ENCODE measurements around the gene ESYT2. TPM values are rescaled to one million over a fixed set of nuclear protein-coding genes. Genes with fewer than 3 reads are reported as not detected.

The ESYT2 gene
- total RNA-seq, 1 experiment from 2014 or later = 68.2 TPM

GRCh38 chr7:158850545-158851102 is 21.3 kb upstream of the ESYT2 start (continued):
- TF ChIP-seq FOSL1 (IDR thresholded peaks at IDR 0.05; ENCODE audit: low read depth) (no peak), SRF (IDR thresholded peaks at IDR 0.05; ENCODE audit: low read depth) (no peak)

- H3K79me2 ChIP-seq (ENCODE audit: insufficient read depth, low read length) = no peaks in the 10 kb centered on the region
- H3K9me3 ChIP-seq (ENCODE audit: control insufficient read depth in 1 of 2, insufficient read depth in 1 of 2, low read depth in 1 of 2, low read length in 2 of 2) = no peaks in the 10 kb centered on the region
- no peaks in the 10 kb centered on the region for H3K4me1 ChIP-seq (ENCODE audit: control insufficient read depth in 1 of 2, insufficient read depth in 2 of 2, low read length in 2 of 2)
- H3K9ac ChIP-seq (ENCODE audit: low read length) = no peak overlapping the region
- ChIA-PET POLR2A (interaction anchor here (1.8 kb wide), 1 partner anchor 20 kb away, joined by 4 read pairs; no protein-coding TSS in a partner anchor), RAD21 (ENCODE audit: low non-redundant PET in 1 of 2, low total read pairs in 2 of 2, uncharacterized antibody in 2 of 2, unreplicated experiment in 2 of 2) (no interaction called here), CTCF (no interaction called here)
- ATAC-seq = no peak
- H2AFZ ChIP-seq (ENCODE audit: low read depth, low read length, poor library complexity, severe bottlenecking) = no peak overlapping the region
- H3K27me3 ChIP-seq (ENCODE audit: insufficient read depth, low read length) = no peaks in the 10 kb centered on the region
- H3K36me3 ChIP-seq (ENCODE audit: control insufficient read depth in 1 of 2, insufficient read depth in 2 of 2, low read length in 2 of 2) = no peaks in the 10 kb centered on the region
- TF ChIP-seq TCF7L2 (IDR thresholded peaks at IDR 0.05; ENCODE audit: borderline replicate concordance, extremely low read depth, insufficient read depth, insufficient read length) (no peak), ELF1 (IDR thresholded peaks at IDR 0.05; ENCODE audit: borderline replicate concordance, low read depth) (no peak)
- DNase-seq (ENCODE audit: low read depth, low spot score) = no peak
- H3K27ac ChIP-seq (ENCODE audit: low read depth, low read length) = no peak overlapping the region
- no TSS peak for BruUV-seq (replicated peaks)
- no peak overlapping the region for H3K4me2 ChIP-seq (ENCODE audit: low read length)
- intact Hi-C loops (cut with micrococcal nuclease) = no loop called here
- no peak overlapping the region for H3K4me3 ChIP-seq (replicated peaks in 1 of 2; ENCODE audit: low read depth in 1 of 2, low read length in 2 of 2)
- H3K9me2 ChIP-seq (ENCODE audit: insufficient read depth) = no peaks in the 10 kb centered on the region
- H4K20me1 ChIP-seq (ENCODE audit: insufficient read depth) = no peaks in the 10 kb centered on the region
Measured at GRCh38 chr7:158849768-158850544, 20.6 kb upstream of the ESYT2 start.

GRCh38 chr7:158849442-158849767 is 20.1 kb upstream of the ESYT2 start:
- no peaks in the 10 kb centered on the region for H3K4me1 ChIP-seq (ENCODE audit: control insufficient read depth in 1 of 2, insufficient read depth in 2 of 2, low read length in 2 of 2)
- no peak overlapping the region for H3K9ac ChIP-seq (ENCODE audit: low read length)
- ATAC-seq (no peak), DNase-seq (ENCODE audit: low read depth, low spot score) (no peak)
- H3K27me3 ChIP-seq (ENCODE audit: insufficient read depth, low read length) = no peaks in the 10 kb centered on the region
- intact Hi-C loops (cut with micrococcal nuclease) = no loop called here
- no TSS peak for BruUV-seq (replicated peaks)
- H2AFZ ChIP-seq (ENCODE audit: low read depth, low read length, poor library complexity, severe bottlenecking) = no peak overlapping the region
- RAD21 ChIA-PET (ENCODE audit: low non-redundant PET in 1 of 2, low total read pairs in 2 of 2, uncharacterized antibody in 2 of 2, unreplicated experiment in 2 of 2) = no interaction called here
- no peak overlapping the region for H3K27ac ChIP-seq (ENCODE audit: low read depth, low read length)
- no peak for TF ChIP-seq SP1 (IDR thresholded peaks at IDR 0.05; ENCODE audit: low read depth)
- no peak for TF ChIP-seq FOSL1 (IDR thresholded peaks at IDR 0.05; ENCODE audit: low read depth)
- no peak for TF ChIP-seq CEBPB (IDR thresholded peaks at IDR 0.05; ENCODE audit: low read depth)
- no peak for TF ChIP-seq EGR1 (IDR thresholded peaks at IDR 0.05; ENCODE audit: low read depth)
- TF ChIP-seq EZH2phosphoT487 (IDR thresholded peaks at IDR 0.05; ENCODE audit: borderline replicate concordance) = no peak
- TF ChIP-seq CBX3 (IDR thresholded peaks at IDR 0.05; ENCODE audit: low read depth) = no peak
- TF ChIP-seq MAX (IDR thresholded peaks at IDR 0.05) = no peak
- no peak for TF ChIP-seq ZFX (IDR thresholded peaks at IDR 0.05)
- H3K9me2 ChIP-seq (ENCODE audit: insufficient read depth) = no peaks in the 10 kb centered on the region
- no peak overlapping the region for H3K4me3 ChIP-seq (replicated peaks in 1 of 2; ENCODE audit: low read depth in 1 of 2, low read length in 2 of 2)
- CTCF ChIA-PET = no interaction called here
- no peak overlapping the region for H3K4me2 ChIP-seq (ENCODE audit: low read length)
- H4K20me1 ChIP-seq (ENCODE audit: insufficient read depth) = no peaks in the 10 kb centered on the region
- no peaks in the 10 kb centered on the region for H3K36me3 ChIP-seq (ENCODE audit: control insufficient read depth in 1 of 2, insufficient read depth in 2 of 2, low read length in 2 of 2)
- H3K9me3 ChIP-seq (ENCODE audit: control insufficient read depth in 1 of 2, insufficient read depth in 1 of 2, low read depth in 1 of 2, low read length in 2 of 2) = no peaks in the 10 kb centered on the region
- POLR2A ChIA-PET = interaction anchor here (1.8 kb wide), 1 partner anchor 19 kb away, joined by 4 read pairs; no protein-coding TSS in a partner anchor
- H3K79me2 ChIP-seq (ENCODE audit: insufficient read depth, low read length) = no peaks in the 10 kb centered on the region

All from HCT116 (cell line).